ENCODE measurements around the gene PITHD1.
"Not testable (repeated sequence)": the region's sequence is repeated elsewhere in the genome, so short reads cannot be mapped to it uniquely, and the experiment has no call there.

Gene PITHD1

GRCh38 chr1:23772854-23773242 lies 5.4 kb upstream of the PITHD1 start:
- no peak for DNase-seq

- DNase-seq, result no peak
These were observed 3.9 kb upstream of the PITHD1 start for GRCh38 chr1:23774174-23774880.

- DNase-seq, result no peak
These were observed 2.0 kb upstream of the PITHD1 start for GRCh38 chr1:23776217-23776616.

GRCh38 chr1:23779826-23780371 lies 1.7 kb downstream of the PITHD1 start:
- DNase-seq, result no peak

- DNase-seq, result not testable (repeated sequence)
These were observed 4.9 kb downstream of the PITHD1 start for GRCh38 chr1:23783141-23783540.

GRCh38 chr1:23784846-23785245 lies 6.6 kb downstream of the PITHD1 start:
- no peak for DNase-seq

GRCh38 chr1:23787701-23788100 lies 9.5 kb downstream of the PITHD1 start:
- DNase-seq, result no peak

GRCh38 chr1:23788695-23789094 lies 10.5 kb downstream of the PITHD1 start:
- no peak for DNase-seq

- DNase-seq, result peak; percentile 59 to 97 (median 91)
These were observed 12.7 kb downstream of the PITHD1 start, which contains the start of gene LYPLA2 for GRCh38 chr1:23790696-23791515. Gene LYPLA2, plus strand, starts transcription at chr1:23791145. Its CDS starts 1,538 bp downstream, at chr1:23792683.

GRCh38 chr1:23791516-23792047 lies 13.4 kb downstream of the PITHD1 start:
- peak in 1 of 56 donors; percentile 25 for DNase-seq

GRCh38 chr1:23792151-23792945 lies 14.1 kb downstream of the PITHD1 start:
- DNase-seq, result no peak

GRCh38 chr1:23793018-23793781 lies 15.0 kb downstream of the PITHD1 start:
- DNase-seq, result peak in 30 of 56 donors; percentile 13 to 83 (median 42)

GRCh38 chr1:23793861-23794731 lies 15.9 kb downstream of the PITHD1 start:
- DNase-seq, result peak in 7 of 56 donors; percentile 16 to 50 (median 31)

- DNase-seq, result not testable (repeated sequence)
These were observed 16.5 kb downstream of the PITHD1 start for GRCh38 chr1:23794732-23795182.

- no peak for DNase-seq
These were observed 17.7 kb downstream of the PITHD1 start for GRCh38 chr1:23795676-23796465.

GRCh38 chr1:23796466-23797271 lies 18.5 kb downstream of the PITHD1 start:
- DNase-seq, result no peak

Data from nucleus accumbens (tissue), 56 donors.